ENCODE results near the gene EFCAB6. TPM values are rescaled to one million over a fixed set of nuclear protein-coding genes. Genes with fewer than 3 reads are reported as not detected.

EFCAB6 gene
- polyA plus RNA-seq, 12 donors = 0.58 to 1.6 (median 1.2) TPM; not detected in 2

GRCh38 chr22:43550024-43550620, 262.0 kb downstream of the EFCAB6 start:
- no peak for DNase-seq

GRCh38 chr22:43546186-43546585, 265.9 kb downstream of the EFCAB6 start:
- DNase-seq = no peak

DNA sequence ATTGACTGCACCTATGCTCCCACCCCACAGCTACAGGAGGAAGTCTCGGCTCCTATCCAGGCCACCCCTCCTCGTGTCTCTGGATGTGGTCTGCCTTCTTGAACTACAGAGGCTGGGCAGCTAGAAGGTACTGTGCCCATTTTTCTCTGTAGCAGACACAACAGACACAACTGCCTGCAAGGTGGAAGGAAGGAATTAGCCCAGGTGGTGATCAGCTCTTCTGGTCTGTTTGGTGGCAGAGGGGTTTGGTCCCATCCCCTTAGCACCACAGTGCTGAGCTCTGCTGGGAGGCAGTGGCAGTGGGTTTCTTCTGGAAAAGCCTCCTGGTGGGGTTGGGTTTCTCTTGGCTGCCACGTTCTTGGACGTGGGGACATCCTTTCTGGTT, 267.8 kb downstream of the EFCAB6 start:
- no peak for DNase-seq

GRCh38 chr22:43543522-43544288, 268.4 kb downstream of the EFCAB6 start:
- no peak for DNase-seq

GRCh38 chr22:43542681-43543521, 269.2 kb downstream of the EFCAB6 start:
- DNase-seq = no peak

GRCh38 chr22:43541462-43542407, 270.4 kb downstream of the EFCAB6 start:
- no peak for DNase-seq

DNA sequence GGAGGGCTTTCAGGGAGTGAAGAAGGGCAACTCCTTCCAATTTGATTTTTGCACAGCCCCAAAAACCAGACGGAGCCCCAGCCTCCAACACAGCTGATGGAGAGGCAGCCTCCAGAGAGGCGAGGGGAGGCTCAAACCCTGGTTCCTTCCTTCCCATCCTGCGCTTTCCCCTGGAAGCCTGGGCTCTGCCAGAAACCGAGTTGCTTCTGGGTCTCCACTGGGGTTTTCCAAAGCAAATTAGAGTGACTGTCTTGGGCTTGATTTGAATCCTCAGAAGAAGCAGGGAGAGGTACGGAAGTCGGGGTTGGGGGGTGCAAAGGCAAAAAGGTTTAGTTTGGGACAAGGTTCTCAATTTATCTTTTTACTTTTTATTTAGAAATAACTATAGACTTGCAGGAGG, 271.1 kb downstream of the EFCAB6 start:
- no peak for DNase-seq

DNA sequence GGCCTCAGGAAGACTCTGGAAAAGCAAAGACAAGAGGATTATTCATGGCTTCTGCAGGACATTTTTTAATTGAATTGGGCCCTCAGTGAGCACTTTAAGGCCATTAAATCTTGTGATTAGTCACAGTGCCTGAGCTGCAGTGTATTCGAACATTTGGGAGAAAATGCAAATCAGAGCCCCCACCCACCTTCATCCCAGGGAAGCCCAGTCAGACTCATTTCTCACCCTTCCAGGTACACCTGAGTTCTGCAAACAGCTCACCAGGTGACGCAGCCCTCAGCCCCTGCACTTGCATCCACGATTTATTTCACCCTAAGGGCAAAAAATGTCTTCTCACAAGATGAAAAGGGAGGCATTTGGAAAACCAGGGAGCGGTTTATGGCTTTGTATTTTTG, 271.6 kb downstream of the EFCAB6 start:
- DNase-seq = no peak

DNA sequence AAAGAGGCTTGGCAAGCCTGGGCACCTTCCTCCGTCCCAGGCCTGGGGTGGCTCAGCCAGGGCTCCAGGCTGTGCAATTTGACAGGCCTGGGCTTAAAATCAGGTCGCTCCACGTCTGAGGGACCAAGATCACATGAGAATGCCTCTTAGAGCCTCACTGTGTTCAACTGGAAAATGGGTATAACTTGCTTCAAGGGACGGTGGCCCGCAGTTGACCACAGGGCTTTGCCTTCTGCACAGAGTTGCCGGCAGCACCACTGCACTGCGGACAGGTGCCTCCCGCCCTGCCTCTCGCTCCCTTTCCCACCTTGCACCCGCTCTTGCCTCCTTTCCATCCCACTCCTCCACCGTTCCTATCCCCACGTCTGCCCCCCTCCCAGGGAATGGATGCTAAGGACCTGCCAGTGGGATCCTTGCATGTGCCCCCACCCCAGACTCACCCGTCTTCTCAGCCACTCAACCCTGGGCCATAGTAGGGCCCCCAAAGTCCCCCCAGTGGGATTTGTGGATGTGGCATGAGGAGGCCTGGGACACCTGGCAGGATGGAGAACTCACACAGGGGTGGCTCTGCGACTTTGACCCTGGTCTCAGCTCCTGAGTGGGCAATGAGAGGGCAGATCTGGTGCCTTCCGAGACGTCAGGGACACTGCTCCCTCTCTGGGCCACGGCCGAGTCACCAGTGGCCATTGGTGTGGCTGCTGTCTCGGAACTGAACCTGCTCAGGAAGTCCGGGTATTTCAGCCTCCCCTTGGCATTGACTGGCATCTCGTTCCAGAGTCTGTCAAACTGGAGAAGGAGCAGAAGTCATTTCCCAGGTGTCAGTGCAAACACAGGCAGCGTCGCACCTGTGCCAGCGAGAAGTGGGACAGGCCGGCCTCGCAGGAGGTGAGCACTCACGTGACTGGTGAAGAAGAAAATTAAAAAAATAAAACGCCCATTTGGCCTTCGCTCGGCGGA, 272.3 kb downstream of the EFCAB6 start:
- DNase-seq = no peak

DNA sequence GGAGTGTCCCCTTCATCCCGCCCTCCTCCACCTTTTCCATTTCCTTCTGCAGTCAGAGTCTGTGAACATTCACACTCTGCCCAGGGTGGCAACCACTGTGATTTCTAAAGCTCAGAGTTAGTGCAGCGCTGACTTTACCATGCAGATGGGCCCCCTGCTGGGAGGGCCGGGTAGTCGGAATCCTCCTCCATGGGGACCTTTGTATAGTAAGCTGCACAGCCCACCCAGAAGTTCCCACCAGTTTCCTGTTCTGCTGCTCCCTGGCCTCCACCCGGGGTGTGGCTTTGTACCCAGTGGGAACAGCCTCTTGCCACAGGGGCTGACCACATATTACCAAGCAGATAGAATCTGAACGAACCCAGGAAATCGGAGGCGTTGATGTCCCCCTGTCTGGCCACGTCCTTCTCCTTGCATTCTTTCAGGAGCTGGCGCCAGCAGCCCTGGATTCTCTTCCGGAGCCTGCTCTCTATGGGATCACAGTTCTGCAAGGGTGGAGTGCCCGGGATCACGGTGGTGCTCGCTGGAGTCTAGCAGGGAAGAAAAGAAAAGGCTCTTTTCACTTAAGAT, 275.0 kb downstream of the EFCAB6 start:
- DNase-seq = no peak

DNA sequence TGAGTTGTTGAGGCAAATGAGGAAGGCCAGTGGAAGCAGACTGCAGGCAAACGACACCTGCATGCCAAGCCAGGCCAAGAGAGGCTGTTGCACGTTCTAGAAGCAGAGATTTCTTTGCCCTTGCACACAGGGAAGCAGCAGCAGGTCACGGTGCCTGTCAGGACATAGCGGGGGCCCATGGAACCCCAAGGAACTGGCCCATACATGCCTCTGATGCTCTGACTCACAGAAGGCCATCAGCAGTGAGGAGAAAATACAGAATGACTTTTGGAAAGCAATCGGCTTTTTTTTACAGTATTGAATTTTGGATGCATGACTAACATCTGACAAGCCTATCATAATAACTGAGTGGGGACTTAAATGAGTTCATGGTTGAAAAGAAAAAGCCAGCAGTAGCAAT, 276.4 kb downstream of the EFCAB6 start:
- DNase-seq = no peak

DNA sequence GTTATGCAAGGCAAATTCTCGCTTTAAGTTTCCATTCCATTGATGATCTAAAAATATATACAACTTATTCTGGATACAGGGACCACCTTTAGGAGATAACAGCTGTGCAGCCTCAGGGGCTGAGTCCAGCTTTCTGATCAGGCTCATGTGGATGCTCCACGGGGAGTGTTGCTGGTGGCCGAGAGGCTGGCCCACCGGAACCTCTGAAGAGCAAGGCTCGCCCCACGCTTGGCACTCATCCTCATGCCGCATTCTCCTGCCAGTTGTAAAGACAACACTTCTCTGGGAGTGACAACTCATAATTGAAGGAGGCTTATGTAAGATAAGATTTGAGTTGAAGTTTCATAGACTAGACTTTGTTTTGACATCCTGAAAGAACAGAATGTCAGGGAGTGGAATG, 276.8 kb downstream of the EFCAB6 start:
- no peak for DNase-seq

- no peak for DNase-seq
These were observed 277.2 kb downstream of the EFCAB6 start for GRCh38 chr22:43534916-43535315.

GRCh38 chr22:43533656-43534428, 278.3 kb downstream of the EFCAB6 start:
- DNase-seq = no peak

DNA sequence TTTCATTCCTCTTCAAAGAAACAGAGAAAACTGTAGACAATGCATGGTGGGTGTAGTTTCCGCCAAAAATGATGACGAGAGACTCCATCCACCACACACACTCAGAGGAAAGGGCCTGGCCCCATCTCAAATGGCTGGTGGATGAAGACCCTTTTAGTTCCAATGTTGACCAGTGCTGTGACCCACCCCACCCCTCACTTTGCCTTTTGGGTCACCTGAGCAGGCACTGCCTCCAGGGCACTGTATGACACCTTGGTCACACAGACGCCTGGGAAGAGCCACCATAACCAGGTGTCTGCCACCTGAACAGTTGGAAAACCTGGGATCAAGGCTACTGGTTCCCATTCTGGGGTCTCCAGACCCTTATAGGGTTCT, 279.0 kb downstream of the EFCAB6 start:
- DNase-seq = no peak

DNA sequence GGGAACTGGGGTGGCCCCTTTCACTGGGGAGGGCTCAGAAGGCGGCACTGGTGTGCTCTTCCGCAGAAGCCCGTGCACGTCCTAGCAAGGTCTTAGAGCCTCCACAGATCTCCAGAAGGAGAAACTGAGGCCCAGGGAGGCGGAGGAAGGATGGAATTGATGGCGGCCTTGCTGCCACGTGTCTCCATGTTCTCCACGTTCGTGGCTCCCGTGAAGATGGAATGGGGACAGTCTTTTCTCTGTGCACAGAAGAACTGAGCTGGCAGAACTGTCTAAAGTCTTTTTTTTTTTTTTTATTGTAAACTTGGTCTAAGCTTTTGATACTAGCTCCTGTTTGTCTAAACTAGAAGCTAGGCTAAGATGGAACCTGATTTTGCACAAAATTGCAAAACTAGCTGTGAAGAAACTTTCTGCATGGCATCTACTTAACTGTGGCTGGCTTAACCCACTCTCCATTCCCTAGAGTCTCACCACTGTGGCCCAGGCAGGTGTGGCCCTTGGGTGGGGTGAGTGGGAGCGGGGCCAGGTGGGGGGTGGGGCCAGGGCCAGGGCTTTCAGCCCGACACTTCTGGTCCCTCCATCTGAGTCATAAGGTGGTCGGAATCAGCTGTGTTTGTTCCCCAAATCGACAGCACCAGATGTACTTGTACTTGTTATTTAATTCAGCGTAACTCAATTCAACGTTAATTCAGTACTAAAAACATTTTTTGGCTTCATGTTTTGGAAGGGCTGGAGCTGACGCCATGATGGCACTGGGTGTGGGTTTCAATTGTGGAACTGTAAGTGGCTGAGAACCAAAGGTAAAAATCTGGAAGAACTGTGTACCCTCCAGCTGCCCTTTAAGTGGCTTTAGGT, 279.6 kb downstream of the EFCAB6 start:
- DNase-seq = no peak

GRCh38 chr22:43531651-43532050, 280.5 kb downstream of the EFCAB6 start:
- no peak for DNase-seq
